ENCODE measurements around the gene TMCC3. TPM values are rescaled to one million over a fixed set of nuclear protein-coding genes. Genes with fewer than 3 reads are reported as not detected.

Gene TMCC3
- total RNA-seq, 1 experiment from 2014 or later = 2.1 TPM

DNA sequence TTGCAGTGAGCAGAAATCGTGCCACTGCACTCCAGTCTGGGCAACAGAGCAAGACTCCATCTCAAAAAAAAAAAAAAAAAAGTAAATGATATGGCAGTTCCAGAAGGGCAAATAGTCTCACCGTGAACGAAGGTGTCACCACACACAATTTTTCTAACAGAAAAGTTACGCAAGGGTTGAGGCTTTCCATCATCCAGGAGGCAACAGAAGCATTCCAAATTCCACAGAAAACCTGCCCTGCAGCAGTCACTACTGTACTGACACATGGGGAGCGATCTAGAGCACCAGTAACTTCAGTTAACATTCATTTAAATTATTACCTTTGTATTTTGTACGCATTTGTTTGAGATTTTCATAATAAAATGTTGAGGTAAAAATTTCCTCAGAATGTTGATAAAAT, 24.8 kb downstream of the TMCC3 start:
- Histone ChIP-seq H3K4me3 (ENCODE audit: low read depth, low read length) (no peak overlapping the region), H3K9me3 (peaks cover 6% of the 10 kb centered on the region), H3K4me1 (peaks cover 7% of the 10 kb centered on the region; the same call in 1 of the 2 replicates), H3K36me3 (ENCODE audit: control insufficient read depth, insufficient read depth, low read length) (no peaks in the 10 kb centered on the region), H3K27me3 (replicated peaks; ENCODE audit: control insufficient read depth, insufficient read depth, low read length) (no peaks in the 10 kb centered on the region)
- H3K4me3 Mint-ChIP-seq (ENCODE audit: unreplicated experiment) = no peak overlapping the region
- BruUV-seq (replicated peaks) = no TSS peak
- no peaks in the 10 kb centered on the region for H3K36me3 Mint-ChIP-seq (ENCODE audit: insufficient read depth, unreplicated experiment)
- ChIA-PET CTCF (no interaction called here), POLR2A (no interaction called here)
- DNase-seq = peak in 1 of 2 experiments; percentile 26
- TF ChIP-seq, protein P1, sequence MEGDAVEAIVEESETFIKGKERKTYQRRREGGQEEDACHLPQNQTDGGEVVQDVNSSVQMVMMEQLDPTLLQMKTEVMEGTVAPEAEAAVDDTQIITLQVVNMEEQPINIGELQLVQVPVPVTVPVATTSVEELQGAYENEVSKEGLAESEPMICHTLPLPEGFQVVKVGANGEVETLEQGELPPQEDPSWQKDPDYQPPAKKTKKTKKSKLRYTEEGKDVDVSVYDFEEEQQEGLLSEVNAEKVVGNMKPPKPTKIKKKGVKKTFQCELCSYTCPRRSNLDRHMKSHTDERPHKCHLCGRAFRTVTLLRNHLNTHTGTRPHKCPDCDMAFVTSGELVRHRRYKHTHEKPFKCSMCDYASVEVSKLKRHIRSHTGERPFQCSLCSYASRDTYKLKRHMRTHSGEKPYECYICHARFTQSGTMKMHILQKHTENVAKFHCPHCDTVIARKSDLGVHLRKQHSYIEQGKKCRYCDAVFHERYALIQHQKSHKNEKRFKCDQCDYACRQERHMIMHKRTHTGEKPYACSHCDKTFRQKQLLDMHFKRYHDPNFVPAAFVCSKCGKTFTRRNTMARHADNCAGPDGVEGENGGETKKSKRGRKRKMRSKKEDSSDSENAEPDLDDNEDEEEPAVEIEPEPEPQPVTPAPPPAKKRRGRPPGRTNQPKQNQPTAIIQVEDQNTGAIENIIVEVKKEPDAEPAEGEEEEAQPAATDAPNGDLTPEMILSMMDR (IDR thresholded peaks at IDR 0.05; ENCODE audit: insufficient read depth in 1 of 2, low read depth in 1 of 2, low read length in 1 of 2, severe bottlenecking in 1 of 2, unreplicated experiment in 1 of 2) = no peak
- peaks cover 7% of the 10 kb centered on the region for H3K4me1 Mint-ChIP-seq (ENCODE audit: low read depth, unreplicated experiment)
- intact Hi-C loops (cut with micrococcal nuclease; ENCODE audit: unreplicated experiment) = no loop called here
- H3K9me3 Mint-ChIP-seq (ENCODE audit: unreplicated experiment) = no peaks in the 10 kb centered on the region
- no peaks in the 10 kb centered on the region for H3K27me3 Mint-ChIP-seq (ENCODE audit: insufficient read depth, unreplicated experiment)
- no peak overlapping the region for H3K27ac Mint-ChIP-seq (ENCODE audit: unreplicated experiment)

DNA sequence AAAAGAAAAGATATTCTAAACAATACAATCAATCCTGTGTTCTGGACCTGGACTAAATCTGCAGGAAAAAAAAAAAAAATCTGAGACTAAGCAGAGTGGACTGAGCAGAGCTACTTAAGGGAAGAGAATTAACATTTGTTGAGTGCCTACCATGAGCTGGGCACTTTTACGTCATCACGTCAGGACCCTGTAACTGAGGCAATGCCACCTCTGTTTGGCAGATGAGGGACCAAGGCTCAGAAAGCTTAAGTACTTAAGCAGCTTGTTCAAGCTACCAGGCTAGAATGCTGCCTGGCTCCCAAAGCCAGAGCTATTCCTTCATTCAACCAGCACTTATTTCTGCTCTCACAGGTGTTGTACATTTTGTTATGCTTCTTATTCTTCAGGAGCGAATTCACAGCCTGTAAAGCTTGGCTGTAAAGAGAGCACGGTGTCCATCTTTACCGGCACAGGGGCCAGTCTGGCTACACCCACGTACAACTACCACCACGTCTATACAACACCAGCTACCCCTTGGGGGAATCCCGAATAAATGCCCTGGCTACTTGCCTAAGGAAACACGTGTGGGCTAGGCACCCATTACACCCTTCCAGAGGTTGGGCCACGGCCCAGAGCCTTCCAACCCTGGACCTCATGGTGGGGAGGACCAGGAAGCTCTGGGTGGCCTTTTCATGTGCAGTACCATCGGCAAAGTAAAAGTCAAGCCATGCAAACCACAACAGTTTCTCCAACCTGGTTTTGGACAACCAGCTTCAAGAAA, 27.0 kb downstream of the TMCC3 start:
- ChIA-PET POLR2A (no interaction called here), CTCF (interaction anchor here (0.5 kb wide), 1 partner anchor 109 kb away, joined by 3 read pairs; no protein-coding TSS in a partner anchor)
- no peaks in the 10 kb centered on the region for H3K9me3 Mint-ChIP-seq (ENCODE audit: unreplicated experiment)
- Histone ChIP-seq H3K4me1 (peaks cover 10% of the 10 kb centered on the region; the same call in 1 of the 2 replicates), H3K27me3 (replicated peaks; ENCODE audit: control insufficient read depth, insufficient read depth, low read length) (no peaks in the 10 kb centered on the region), H3K36me3 (ENCODE audit: control insufficient read depth, insufficient read depth, low read length) (no peaks in the 10 kb centered on the region), H3K4me3 (ENCODE audit: low read depth, low read length) (no peak overlapping the region), H3K9me3 (peaks cover 6% of the 10 kb centered on the region)
- no peak overlapping the region for H3K27ac Mint-ChIP-seq (ENCODE audit: unreplicated experiment)
- H3K4me1 Mint-ChIP-seq (ENCODE audit: low read depth, unreplicated experiment) = peaks cover 7% of the 10 kb centered on the region
- TF ChIP-seq, protein P1 (IDR thresholded peaks at IDR 0.05; ENCODE audit: insufficient read depth in 1 of 2, low read depth in 1 of 2, low read length in 1 of 2, severe bottlenecking in 1 of 2, unreplicated experiment in 1 of 2) = no peak
- BruUV-seq (replicated peaks) = no TSS peak
- DNase-seq = no peak
- no peaks in the 10 kb centered on the region for H3K36me3 Mint-ChIP-seq (ENCODE audit: insufficient read depth, unreplicated experiment)
- no peaks in the 10 kb centered on the region for H3K27me3 Mint-ChIP-seq (ENCODE audit: insufficient read depth, unreplicated experiment)
- intact Hi-C loops (cut with micrococcal nuclease; ENCODE audit: unreplicated experiment) = no loop called here
- H3K4me3 Mint-ChIP-seq (ENCODE audit: unreplicated experiment) = no peak overlapping the region

DNA sequence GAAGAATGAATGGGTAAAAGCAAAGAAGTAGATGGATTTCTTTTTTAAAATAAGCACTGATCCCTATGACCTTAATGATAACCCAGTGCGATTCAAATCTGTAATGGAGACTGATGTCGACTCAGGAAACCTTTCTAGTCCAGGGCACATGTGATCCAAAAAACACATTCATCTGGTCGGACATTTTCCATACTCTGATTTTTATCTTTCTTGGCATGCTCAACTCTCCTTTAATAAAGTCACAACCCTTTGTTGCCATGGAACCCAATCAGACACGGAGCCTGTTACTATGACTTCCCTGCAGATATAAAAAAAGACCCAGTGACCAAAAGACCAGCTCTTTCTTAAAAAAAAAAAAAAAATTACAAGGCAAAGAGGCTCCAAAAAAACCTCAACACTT, 27.9 kb downstream of the TMCC3 start:
- Histone ChIP-seq H3K4me1 (peaks cover 11% of the 10 kb centered on the region), H3K27me3 (replicated peaks; ENCODE audit: control insufficient read depth, insufficient read depth, low read length) (no peaks in the 10 kb centered on the region), H3K4me3 (ENCODE audit: low read depth, low read length) (no peak overlapping the region), H3K36me3 (ENCODE audit: control insufficient read depth, insufficient read depth, low read length) (no peaks in the 10 kb centered on the region), H3K9me3 (peaks cover 6% of the 10 kb centered on the region)
- Mint-ChIP-seq H3K27me3 (ENCODE audit: insufficient read depth, unreplicated experiment) (no peaks in the 10 kb centered on the region), H3K4me1 (ENCODE audit: low read depth, unreplicated experiment) (peaks cover 7% of the 10 kb centered on the region), H3K27ac (ENCODE audit: unreplicated experiment) (no peak overlapping the region), H3K9me3 (ENCODE audit: unreplicated experiment) (no peaks in the 10 kb centered on the region), H3K36me3 (ENCODE audit: insufficient read depth, unreplicated experiment) (no peaks in the 10 kb centered on the region), H3K4me3 (ENCODE audit: unreplicated experiment) (no peak overlapping the region)
- POLR2A ChIA-PET = no interaction called here
- no peak for DNase-seq
- no TSS peak for BruUV-seq (replicated peaks)
- CTCF ChIA-PET = interaction anchor here (0.5 kb wide), 1 partner anchor 109 kb away, joined by 3 read pairs; no protein-coding TSS in a partner anchor
- TF ChIP-seq, protein P1 (IDR thresholded peaks at IDR 0.05; ENCODE audit: insufficient read depth in 1 of 2, low read depth in 1 of 2, low read length in 1 of 2, severe bottlenecking in 1 of 2, unreplicated experiment in 1 of 2) = no peak
- intact Hi-C loops (cut with micrococcal nuclease; ENCODE audit: unreplicated experiment) = no loop called here

Data from Caco-2 (cell line).